A549 (cell line): ENCODE results near the gene USP15. TPM values are rescaled to one million over a fixed set of nuclear protein-coding genes. Genes with fewer than 3 reads are reported as not detected.

ENCODE experiments used
- ATAC-seq, 2 experiments: fragments of 200-7000 bp in 1 of 2; fragments of >200 bp in 1 of 2; cut with Nextera tagmentation in 1 of 2; cut with Tn5 transposase in 1 of 2; 3 replicates each; pipeline versions ENCODE4 v1.8.0 to v1.9.1; 2018 to 2020; ENCODE audit warnings: mild to moderate bottlenecking in 1 of 2, moderate library complexity in 1 of 2
- CTCF ChIA-PET: fragments of 300-600 bp; sonication (Branson Sonifier 250); formaldehyde crosslinking; extraction: SDS; loops from one replicate; lab custom pipeline; 2021; ENCODE audit warnings: antibody characterized with exemption, inconsistent platforms; lab: Yijun Ruan, JAX
- POLR2A ChIA-PET: fragments of 350-600 bp; formaldehyde crosslinking; extraction: SDS; loops from one replicate; lab custom pipeline; 2021; ENCODE audit warnings: antibody characterized with exemption, inconsistent platforms; lab: Yijun Ruan, JAX
- DNase-seq, 2 experiments: peaks; one replicate each; pipeline versions ENCODE4 v3.0.0 to v3.0.0-alpha.2; 2011 to 2016; ENCODE audit warnings: low read depth in 1 of 2, low spot score in 1 of 2
- FAIRE-seq: peaks from 2 replicates; lab custom pipeline; 2011; peaks lifted over from hg19 to GRCh38; lab: Jason Lieb, UNC
- H3K27ac ChIP-seq, 2 experiments: fragments of >200 bp; sonication (Bioruptor Twin); formaldehyde crosslinking; 3 replicates each; pipeline ENCODE4 v1.5.1; 2016 to 2017
- H3K4me1 ChIP-seq: fragments of >200 bp; sonication (Bioruptor Twin); formaldehyde crosslinking; 3 replicates; pipeline ENCODE4 v1.6.1; 2016
- H3K4me2 ChIP-seq: fragments of >200 bp; sonication (Bioruptor Twin); formaldehyde crosslinking; 3 replicates; pipeline ENCODE4 v1.6.1; 2016
- H3K4me3 ChIP-seq: fragments of >200 bp; sonication (Bioruptor Twin); formaldehyde crosslinking; 3 replicates; pipeline ENCODE4 v1.5.1; 2016
- H3K9me3 ChIP-seq: fragments of >200 bp; sonication (Bioruptor Twin); formaldehyde crosslinking; 3 replicates; pipeline ENCODE4 v1.6.1; 2016
- BCL3 ChIP-seq: fragments of >200 bp; sonication (Bioruptor Twin); formaldehyde crosslinking; IDR thresholded peaks from 3 replicates; pipeline ENCODE4 v1.6.1; 2016
- BHLHE40 ChIP-seq: IDR thresholded peaks from 2 replicates; pipeline ENCODE4 v1.6.1; 2012; ENCODE audit warnings: low read depth, low read length, inconsistent platforms
- CEBPB ChIP-seq, 2 experiments: fragments of >200 bp in 1 of 2; sonication (Bioruptor Twin) in 1 of 2; formaldehyde crosslinking in 1 of 2; IDR thresholded peaks; 2 replicates each; pipeline ENCODE4 v1.6.1; 2012 to 2016
- CHD4 ChIP-seq: fragments of 200-600 bp; sonication (generic); IDR thresholded peaks from 2 replicates; pipeline ENCODE4 v1.6.1; 2016; ENCODE audit warnings: antibody characterized with exemption, mild to moderate bottlenecking, borderline replicate concordance
- CTCF ChIP-seq: fragments of >200 bp; sonication (Bioruptor Twin); formaldehyde crosslinking; IDR thresholded peaks from 3 replicates; pipeline ENCODE4 v1.5.1; 2016
- EHF ChIP-seq: fragments of 250-450 bp; sonication (Bioruptor Pico); IDR thresholded peaks from 2 replicates; pipeline ENCODE4 v1.5.0; 2020; ENCODE audit warnings: mild to moderate bottlenecking
- EHMT2 ChIP-seq: fragments of 200-600 bp; sonication (generic); IDR thresholded peaks from 2 replicates; pipeline ENCODE4 v1.6.1; 2016; ENCODE audit warnings: antibody characterized with exemption, low read depth, mild to moderate bottlenecking, moderate library complexity
- FOXS1 ChIP-seq: fragments of 250-450 bp; sonication (Bioruptor Pico); IDR thresholded peaks from 2 replicates; pipeline ENCODE4 v1.5.0; 2020; ENCODE audit warnings: mild to moderate bottlenecking, moderate library complexity
- HES2 ChIP-seq: fragments of >200 bp; sonication (Bioruptor Twin); formaldehyde crosslinking; IDR thresholded peaks from 2 replicates; pipeline ENCODE4 v1.6.1; 2016
- HOXB13 ChIP-seq: fragments of 250-450 bp; sonication (Bioruptor Pico); IDR thresholded peaks from 2 replicates; pipeline ENCODE4 v1.5.0; 2020; ENCODE audit warnings: low read depth, mild to moderate bottlenecking, moderate library complexity
- KDM1A ChIP-seq: fragments of 200-600 bp; sonication (generic); IDR thresholded peaks from 2 replicates; pipeline ENCODE4 v1.6.1; 2016; ENCODE audit warnings: low read depth, mild to moderate bottlenecking
- KDM5A ChIP-seq: fragments of 200-600 bp; sonication (generic); IDR thresholded peaks from 2 replicates; pipeline ENCODE4 v1.6.1; 2016; ENCODE audit warnings: antibody characterized with exemption, mild to moderate bottlenecking
- MAX ChIP-seq: IDR thresholded peaks from 2 replicates; pipeline ENCODE4 v1.6.1; 2012
- MAZ ChIP-seq: fragments of 150-350 bp; IDR thresholded peaks from 2 replicates; pipeline ENCODE4 v1.6.1; 2014; ENCODE audit warnings: antibody characterized with exemption, low read depth, low read length, borderline replicate concordance
- NPAS2 ChIP-seq: fragments of 250-450 bp; sonication (Bioruptor Pico); IDR thresholded peaks from 2 replicates; pipeline ENCODE4 v1.8.0; 2022; ENCODE audit warnings: mild to moderate bottlenecking, moderate library complexity, borderline replicate concordance
- NR3C1 ChIP-seq: fragments of >200 bp; sonication (Bioruptor Twin); formaldehyde crosslinking; IDR thresholded peaks from 3 replicates; pipeline ENCODE4 v1.6.1; 2017
- PHF8 ChIP-seq: fragments of 200-600 bp; sonication (generic); IDR thresholded peaks from 2 replicates; pipeline ENCODE4 v1.6.1; 2016; ENCODE audit warnings: low read depth, mild to moderate bottlenecking, antibody characterized with exemption, moderate library complexity, borderline replicate concordance
- POLR2AphosphoS2 ChIP-seq: conservative IDR thresholded peaks from 2 replicates; pipeline ENCODE4 v1.6.1; 2012; ENCODE audit warnings: low read length, improper control_type of control experiment, inconsistent platforms
- RARB ChIP-seq: fragments of 250-450 bp; sonication (Bioruptor Pico); IDR thresholded peaks from 2 replicates; pipeline ENCODE4 v1.8.0; 2021; ENCODE audit warnings: mild to moderate bottlenecking, moderate library complexity
- SMC3 ChIP-seq: fragments of >200 bp; sonication (Bioruptor Twin); formaldehyde crosslinking; IDR thresholded peaks from 3 replicates; pipeline ENCODE4 v1.6.1; 2018; ENCODE audit warnings: inconsistent platforms
- TP53 ChIP-seq: fragments of 250-450 bp; sonication (Bioruptor Pico); IDR thresholded peaks from 2 replicates; pipeline ENCODE4 v1.5.0; 2021; ENCODE audit warnings: mild to moderate bottlenecking, moderate library complexity
- USF2 ChIP-seq: fragments of 450-650 bp; IDR thresholded peaks from 2 replicates; pipeline ENCODE4 v1.6.1; 2014; ENCODE audit warnings: antibody characterized with exemption
- ZC3H11A ChIP-seq: fragments of 450-650 bp; IDR thresholded peaks from 2 replicates; pipeline ENCODE4 v1.6.1; 2014; ENCODE audit warnings: antibody characterized with exemption, mild to moderate bottlenecking
- ZFP36 ChIP-seq: fragments of 450-650 bp; IDR thresholded peaks from 2 replicates; pipeline ENCODE4 v1.6.1; 2014; ENCODE audit warnings: borderline replicate concordance; ENCODE audit not compliant: partially characterized antibody
- ZSCAN20 ChIP-seq: fragments of 250-450 bp; sonication (Bioruptor Pico); IDR thresholded peaks from 2 replicates; pipeline ENCODE4 v1.8.0; 2022; ENCODE audit warnings: mild to moderate bottlenecking, moderate library complexity
- WGBS: methylation state at CpG from one replicate; pipeline ENCODE4 v1.1.6; 2017; ENCODE audit errors: missing lambda C conversion rate; 5-methylcytosine and 5-hydroxymethylcytosine counted together
- polyA plus RNA-seq, 4 experiments: library from polyadenylated mRNA; depleted of rRNA in 3 of 4; stranded (reverse); fragments of >200 nt; fragmentation: RNase III in 1 of 4; extraction: RNeasy Plus Mini Kit Qiagen cat#74134 plus additional on column Dnase treatment in 1 of 4; gene quantifications; 2 replicates in 3 of 4; 3 replicates in 1 of 4; pipeline ENCODE4 v1.2.3, GENCODE V29; 2011 to 2017

Gene USP15
- polyA plus RNA-seq, 2 of the 4 experiments (the other 2 are of a cell fraction), result 30.4 to 67.6 TPM

- TF ChIP-seq CTCF (no peak), USF2 (no peak), ZSCAN20 (CRISPR knock-in tag) (no peak), NPAS2 (no peak), EHMT2 (no peak)
These were observed 142.8 kb downstream of the USP15 start (continued) for GRCh38 chr12:62403031-62403430.

- no peak overlapping the region for H3K4me3 ChIP-seq
- no peak for FAIRE-seq
These were observed 147.4 kb downstream of the USP15 start for GRCh38 chr12:62407587-62407986.

GRCh38 chr12:62409068-62409467 is 148.9 kb downstream of the USP15 start:
- H3K27ac ChIP-seq, result no peak overlapping the region
- no peak overlapping the region for H3K4me2 ChIP-seq
- no peak overlapping the region for H3K4me3 ChIP-seq
- CTCF ChIA-PET, result interaction anchor here (3.3 kb wide), 1 partner anchor 27 kb away, joined by 11 read pairs; no protein-coding TSS in a partner anchor
- no peak for ATAC-seq
- no peak for DNase-seq
- 84% methylated on average over 3 of the region's 3 CpGs for WGBS
- H3K4me1 ChIP-seq, result no peaks in the 10 kb centered on the region
- TF ChIP-seq BCL3 (no peak), CHD4 (no peak), TP53 (CRISPR knock-in tag) (no peak), NPAS2 (no peak)
- FAIRE-seq, result no peak
- POLR2A ChIA-PET, result no interaction called here
- H3K9me3 ChIP-seq, result no peaks in the 10 kb centered on the region

More at GRCh38 chr12:62407587-62407986, 147.4 kb downstream of the USP15 start:
- H3K9me3 ChIP-seq, result no peaks in the 10 kb centered on the region
- CTCF ChIA-PET, result interaction anchor here (0.7 to 1.0 kb wide), 3 partner anchors 9 to 393 kb away, joined by 3 to 4 read pairs (median 3); no protein-coding TSS in a partner anchor
- no peak for ATAC-seq
- WGBS, result 54% methylated on average over 1 of the region's 1 CpG
- DNase-seq, result no peak
- no peak overlapping the region for H3K4me2 ChIP-seq
- no peaks in the 10 kb centered on the region for H3K4me1 ChIP-seq
- TF ChIP-seq KDM1A, result no peak
- no peak for TF ChIP-seq FOXS1 (CRISPR knock-in tag)
- TF ChIP-seq ZC3H11A, result no peak
- no peak for TF ChIP-seq NR3C1
- no peak for TF ChIP-seq HOXB13 (CRISPR knock-in tag)
- TF ChIP-seq HES2, result no peak
- no peak for TF ChIP-seq RARB
- no peak for TF ChIP-seq KDM5A
- TF ChIP-seq POLR2AphosphoS2, result no peak
- TF ChIP-seq SMC3, result no peak
- no peak for TF ChIP-seq MAZ
- no peak for TF ChIP-seq ZFP36
- no peak for TF ChIP-seq CEBPB (IDR thresholded peaks at IDR 0.05)
- no peak for TF ChIP-seq MAX
- TF ChIP-seq EHF, result no peak
- TF ChIP-seq PHF8, result no peak
- TF ChIP-seq BHLHE40, result no peak
- POLR2A ChIA-PET, result no interaction called here
- H3K27ac ChIP-seq, result no peak overlapping the region
